Measurements from ENCODE around the gene TP53TG3D.
"Not testable (repeated sequence)": the region's sequence is repeated elsewhere in the genome, so short reads cannot be mapped to it uniquely, and the experiment has no call there.

The TP53TG3D gene

GRCh38 chr16:32252986-32253385 is at the start of gene TP53TG3D:
TSS of gene TP53TG3D (plus strand) at chr16:32253286. CDS start at chr16:32253354, 68 bp downstream.
- DNase-seq, result not testable (repeated sequence)

GRCh38 chr16:32253507-32253906 is 421 bp downstream of the TP53TG3D start:
- DNase-seq, result not testable (repeated sequence)

GRCh38 chr16:32261526-32261925 is 8.4 kb downstream of the TP53TG3D start:
- not testable (repeated sequence) for DNase-seq

- DNase-seq, result not testable (repeated sequence)
These were observed 10.5 kb downstream of the TP53TG3D start for GRCh38 chr16:32263552-32263951.

- DNase-seq, result not testable (repeated sequence)
These were observed 28.8 kb downstream of the TP53TG3D start for GRCh38 chr16:32281910-32282309.

- not testable (repeated sequence) for DNase-seq
These were observed 29.9 kb downstream of the TP53TG3D start for GRCh38 chr16:32283024-32283423.

GRCh38 chr16:32283917-32284495 is 30.9 kb downstream of the TP53TG3D start:
- DNase-seq, result not testable (repeated sequence)

GRCh38 chr16:32284800-32285796 is 32.0 kb downstream of the TP53TG3D start:
- DNase-seq, result not testable (repeated sequence)

- DNase-seq, result not testable (repeated sequence)
These were observed 33.1 kb downstream of the TP53TG3D start for GRCh38 chr16:32286193-32286592.

GRCh38 chr16:32287743-32288142 is 34.7 kb downstream of the TP53TG3D start:
- not testable (repeated sequence) for DNase-seq

- not testable (repeated sequence) for DNase-seq
These were observed 36.1 kb downstream of the TP53TG3D start for GRCh38 chr16:32289197-32289596.

- DNase-seq, result not testable (repeated sequence)
These were observed 49.7 kb downstream of the TP53TG3D start for GRCh38 chr16:32302776-32303175.
